Measurements from ENCODE around the gene LGALS9B.
"Not testable (repeated sequence)": the region's sequence is repeated elsewhere in the genome, so short reads cannot be mapped to it uniquely, and the experiment has no call there.

DNA sequence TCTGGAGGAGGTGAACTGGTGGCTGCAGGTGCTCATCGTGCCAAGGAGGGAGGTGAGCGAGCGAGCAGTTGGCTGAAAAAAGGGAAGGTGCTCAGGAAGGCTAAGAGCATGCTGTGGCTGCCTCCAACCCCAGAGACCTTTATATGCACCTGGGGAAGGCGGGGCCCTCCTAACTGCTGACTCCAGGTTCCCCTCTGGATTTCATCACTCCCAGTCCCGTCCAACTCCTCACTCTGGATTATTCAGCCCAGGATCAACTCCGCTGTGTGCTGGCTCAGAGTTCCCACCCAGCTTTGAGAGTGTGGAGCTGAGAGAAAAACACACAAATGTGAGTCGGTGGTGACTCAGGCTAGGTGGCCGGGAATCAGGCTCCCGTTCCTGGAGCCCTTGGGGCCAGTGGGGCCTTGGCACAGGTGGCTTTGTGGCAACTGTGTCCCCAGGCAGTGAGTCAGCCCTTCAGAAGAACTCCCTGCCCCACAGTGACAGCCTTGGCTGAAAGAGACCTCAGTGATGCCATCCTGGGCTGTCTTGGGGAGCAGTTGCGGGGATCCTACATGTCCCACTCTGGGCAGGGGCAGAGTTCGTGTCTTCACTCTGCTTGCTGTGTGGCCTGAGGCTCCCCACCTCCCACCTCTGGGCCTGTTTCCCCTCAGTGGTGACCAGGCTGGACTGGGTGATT is 37.2 kb upstream of the LGALS9B start:
- TF ChIP-seq, protein P1, sequence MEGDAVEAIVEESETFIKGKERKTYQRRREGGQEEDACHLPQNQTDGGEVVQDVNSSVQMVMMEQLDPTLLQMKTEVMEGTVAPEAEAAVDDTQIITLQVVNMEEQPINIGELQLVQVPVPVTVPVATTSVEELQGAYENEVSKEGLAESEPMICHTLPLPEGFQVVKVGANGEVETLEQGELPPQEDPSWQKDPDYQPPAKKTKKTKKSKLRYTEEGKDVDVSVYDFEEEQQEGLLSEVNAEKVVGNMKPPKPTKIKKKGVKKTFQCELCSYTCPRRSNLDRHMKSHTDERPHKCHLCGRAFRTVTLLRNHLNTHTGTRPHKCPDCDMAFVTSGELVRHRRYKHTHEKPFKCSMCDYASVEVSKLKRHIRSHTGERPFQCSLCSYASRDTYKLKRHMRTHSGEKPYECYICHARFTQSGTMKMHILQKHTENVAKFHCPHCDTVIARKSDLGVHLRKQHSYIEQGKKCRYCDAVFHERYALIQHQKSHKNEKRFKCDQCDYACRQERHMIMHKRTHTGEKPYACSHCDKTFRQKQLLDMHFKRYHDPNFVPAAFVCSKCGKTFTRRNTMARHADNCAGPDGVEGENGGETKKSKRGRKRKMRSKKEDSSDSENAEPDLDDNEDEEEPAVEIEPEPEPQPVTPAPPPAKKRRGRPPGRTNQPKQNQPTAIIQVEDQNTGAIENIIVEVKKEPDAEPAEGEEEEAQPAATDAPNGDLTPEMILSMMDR (IDR thresholded peaks at IDR 0.05; ENCODE audit: poor library complexity): not testable (repeated sequence)
- not testable (repeated sequence) for TF ChIP-seq EZH2 (IDR thresholded peaks at IDR 0.05; ENCODE audit: borderline replicate concordance)
